HepG2 (cell line): Measurements from ENCODE around the gene RAPSN. TPM values are rescaled to one million over a fixed set of nuclear protein-coding genes. Genes with fewer than 3 reads are reported as not detected.

Experiments used
- CTCF ChIP-seq: sonication (generic); formaldehyde crosslinking; IDR thresholded peaks from 2 replicates; pipeline ENCODE4 v1.5.0; 2020; ENCODE audit warnings: mild to moderate bottlenecking, missing genetic modification reagents, moderate library complexity
- E2F2 ChIP-seq: sonication (generic); formaldehyde crosslinking; IDR thresholded peaks from 2 replicates; pipeline ENCODE4 v1.4.0; 2020; ENCODE audit warnings: missing genetic modification reagents, borderline replicate concordance
- FIP1L1 ChIP-seq: fragments of 200-400 bp; formaldehyde crosslinking; IDR thresholded peaks from 2 replicates; pipeline ENCODE4 v1.6.1; 2018; ENCODE audit warnings: low read depth, mild to moderate bottlenecking, low read length, moderate library complexity, borderline replicate concordance; ENCODE audit not compliant: insufficient read depth
- GATAD1 ChIP-seq: IDR thresholded peaks from 2 replicates; pipeline ENCODE4 v1.6.1; 2016; ENCODE audit warnings: missing genetic modification reagents, missing compliant biosample characterization
- HNRNPK ChIP-seq: fragments of 200-400 bp; formaldehyde crosslinking; IDR thresholded peaks from 2 replicates; pipeline ENCODE4 v1.6.1; 2018; ENCODE audit warnings: low read length, low read depth, moderate library complexity, mild to moderate bottlenecking; ENCODE audit not compliant: poor library complexity, severe bottlenecking
- IRF2 ChIP-seq: IDR thresholded peaks from 2 replicates; pipeline ENCODE4 v1.6.1; 2018; ENCODE audit warnings: missing genetic modification reagents, missing compliant biosample characterization
- KDM3A ChIP-seq: IDR thresholded peaks from 2 replicates; pipeline ENCODE4 v1.6.1; 2018; ENCODE audit warnings: low read depth, missing compliant biosample characterization
- REXO4 ChIP-seq: sonication (generic); formaldehyde crosslinking; IDR thresholded peaks from 2 replicates; pipeline ENCODE4 v1.8.0; 2022; ENCODE audit warnings: missing genetic modification reagents, mild to moderate bottlenecking, borderline replicate concordance
- RXRA ChIP-seq: sonication (generic); formaldehyde crosslinking; IDR thresholded peaks from 2 replicates; pipeline ENCODE4 v1.5.1; 2020; ENCODE audit warnings: missing genetic modification reagents
- ZKSCAN1 ChIP-seq: fragments of 150-350 bp; IDR thresholded peaks from 2 replicates; pipeline ENCODE4 v1.6.1; 2014; ENCODE audit warnings: low read length
- ZMYM2 ChIP-seq: sonication (generic); formaldehyde crosslinking; IDR thresholded peaks from 2 replicates; pipeline ENCODE4 v1.8.0; 2022; ENCODE audit warnings: mild to moderate bottlenecking, missing genetic modification reagents
- ZNF230 ChIP-seq: sonication (generic); formaldehyde crosslinking; IDR thresholded peaks from 2 replicates; pipeline ENCODE4 v1.4.0; 2020; ENCODE audit warnings: mild to moderate bottlenecking, missing genetic modification reagents
- ZNF234 ChIP-seq: sonication (generic); formaldehyde crosslinking; conservative IDR thresholded peaks from 2 replicates; pipeline ENCODE4 v1.5.1; 2020; ENCODE audit warnings: mild to moderate bottlenecking, missing genetic modification reagents
- ZNF276 ChIP-seq: sonication (generic); formaldehyde crosslinking; IDR thresholded peaks from 2 replicates; pipeline ENCODE4 v1.4.0; 2020; ENCODE audit warnings: mild to moderate bottlenecking, low read depth, missing genetic modification reagents
- ZNF562 ChIP-seq: sonication (generic); formaldehyde crosslinking; IDR thresholded peaks from 2 replicates; pipeline ENCODE4 v1.8.0; 2022; ENCODE audit warnings: missing genetic modification reagents, borderline replicate concordance
- ZNF614 ChIP-seq: IDR thresholded peaks from 2 replicates; pipeline ENCODE4 v1.6.1; 2018; ENCODE audit warnings: missing biosample characterization, missing genetic modification reagents, inconsistent platforms, borderline replicate concordance
- ZNF644 ChIP-seq: IDR thresholded peaks from 2 replicates; pipeline ENCODE4 v1.6.1; 2016; ENCODE audit warnings: low read depth
- ZNF678 ChIP-seq: sonication (generic); formaldehyde crosslinking; IDR thresholded peaks from 2 replicates; pipeline ENCODE4 v1.4.0; 2020; ENCODE audit warnings: mild to moderate bottlenecking, missing genetic modification reagents
- ZNF768 ChIP-seq: sonication (generic); formaldehyde crosslinking; IDR thresholded peaks from 2 replicates; pipeline ENCODE4 v1.4.0; 2020; ENCODE audit warnings: missing genetic modification reagents
- ZNF772 ChIP-seq: sonication (generic); formaldehyde crosslinking; IDR thresholded peaks from 2 replicates; pipeline ENCODE4 v1.5.0; 2020; ENCODE audit warnings: mild to moderate bottlenecking, missing genetic modification reagents
- ZNF775 ChIP-seq: sonication (generic); formaldehyde crosslinking; IDR thresholded peaks from 2 replicates; pipeline ENCODE4 v1.4.0; 2020; ENCODE audit warnings: missing genetic modification reagents, mild to moderate bottlenecking, moderate library complexity, borderline replicate concordance
- ZNF841 ChIP-seq: sonication (generic); formaldehyde crosslinking; IDR thresholded peaks from 2 replicates; pipeline ENCODE4 v1.8.1; 2023; ENCODE audit warnings: missing genetic modification reagents, borderline replicate concordance
- ZSCAN25 ChIP-seq: sonication (generic); formaldehyde crosslinking; IDR thresholded peaks from 2 replicates; pipeline ENCODE4 v1.8.0; 2022; ENCODE audit warnings: mild to moderate bottlenecking, missing genetic modification reagents
- polyA plus RNA-seq, 8 experiments: library from polyadenylated mRNA; depleted of rRNA in 3 of 8; stranded (reverse) in 7 of 8; unstranded in 1 of 8; fragments of >200 nt; fragmentation: Illumina TruSeq in 4 of 8; extraction: Trizol in 4 of 8; gene quantifications; 2 replicates each; pipeline versions ENCODE4 v1.2.1 to v1.2.3, GENCODE V29; 2011 to 2016; ENCODE audit warnings: low read depth in 4 of 8, missing spikeins in 1 of 8, mixed read lengths in 1 of 8; ENCODE audit not compliant: insufficient read depth in 1 of 8
- total RNA-seq, 5 experiments: library from RNA; depleted of rRNA; stranded (reverse); fragments of >200 nt; fragmentation: Illumina TruSeq; extraction: Trizol; gene quantifications; 2 replicates each; pipeline ENCODE4 v1.2.3, GENCODE V29; 2016; ENCODE audit warnings: low read depth in 1 of 5
- TF ChIP-seq, protein P1 (sequence below): sonication (generic); formaldehyde crosslinking; IDR thresholded peaks from 2 replicates; pipeline ENCODE4 v1.4.0; 2020; ENCODE audit warnings: missing genetic modification reagents

Gene RAPSN
- total and polyA plus RNA-seq, 2 of the 13 experiments (the other 11 are each of a cell fraction or from before 2014, with no cell fraction given): 0.15 to 1.2 TPM

- TF ChIP-seq CTCF (CRISPR knock-in tag): peak; percentile 90
- no peak for TF ChIP-seq E2F2 (CRISPR knock-in tag)
- 0 out of 2 replicates have a peak, but pooled peaks have one; percentile 70 for TF ChIP-seq ZNF234 (CRISPR knock-in tag)
- TF ChIP-seq ZNF775: peak; percentile 67; the same call in 1 of the 2 replicates
- TF ChIP-seq ZNF772 (CRISPR knock-in tag): no peak
- TF ChIP-seq ZNF841: no peak
- no peak for TF ChIP-seq ZMYM2 (CRISPR knock-in tag)
- no peak for TF ChIP-seq ZNF678
- TF ChIP-seq ZNF768 (CRISPR knock-in tag): peak; percentile 79; the same call in 1 of the 2 replicates
- TF ChIP-seq REXO4 (CRISPR knock-in tag): no peak
- no peak for TF ChIP-seq ZNF644 (CRISPR knock-in tag)
- peak; percentile 97 for TF ChIP-seq ZSCAN25 (CRISPR knock-in tag)
- TF ChIP-seq HNRNPK: peak; percentile 83
- no peak; the same call in 1 of the 2 replicates for TF ChIP-seq ZNF276
- peak; percentile 62; the same call in 1 of the 2 replicates for TF ChIP-seq IRF2 (CRISPR knock-in tag)
- peak; percentile 95 for TF ChIP-seq ZKSCAN1
- no peak for TF ChIP-seq ZNF230 (CRISPR knock-in tag)
- TF ChIP-seq ZNF614 (CRISPR knock-in tag): no peak; the same call in 1 of the 2 replicates
- TF ChIP-seq KDM3A (CRISPR knock-in tag): peak; percentile 82
- peak; percentile 90 for TF ChIP-seq GATAD1 (CRISPR knock-in tag)
- peak; percentile 48 for TF ChIP-seq RXRA (CRISPR knock-in tag)
- TF ChIP-seq ZNF562 (CRISPR knock-in tag): no peak
- no peak for TF ChIP-seq FIP1L1
- TF ChIP-seq, protein P1, sequence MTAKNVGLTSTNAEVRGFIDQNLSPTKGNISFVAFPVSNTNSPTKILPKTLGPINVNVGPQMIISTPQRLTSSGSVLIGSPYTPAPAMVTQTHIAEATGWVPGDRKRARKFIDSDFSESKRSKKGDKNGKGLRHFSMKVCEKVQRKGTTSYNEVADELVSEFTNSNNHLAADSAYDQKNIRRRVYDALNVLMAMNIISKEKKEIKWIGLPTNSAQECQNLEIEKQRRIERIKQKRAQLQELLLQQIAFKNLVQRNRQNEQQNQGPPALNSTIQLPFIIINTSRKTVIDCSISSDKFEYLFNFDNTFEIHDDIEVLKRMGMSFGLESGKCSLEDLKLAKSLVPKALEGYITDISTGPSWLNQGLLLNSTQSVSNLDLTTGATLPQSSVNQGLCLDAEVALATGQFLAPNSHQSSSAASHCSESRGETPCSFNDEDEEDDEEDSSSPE (CRISPR knock-in tag): peak; percentile 55; the same call in 1 of the 2 replicates
These were observed 41.0 kb downstream of the RAPSN start, which contains the start of gene SLC39A13 (continued) for GRCh38 chr11:47407746-47408590.
